Smooth muscle cell (in vitro differentiated cells): ENCODE results near the gene ITPKB. TPM values are rescaled to one million over a fixed set of nuclear protein-coding genes. Genes with fewer than 3 reads are reported as not detected.

Source experiments
- DNase-seq: peaks from one replicate; lab custom pipeline; 2025; ENCODE audit not compliant: unreplicated experiment; lab: John Stamatoyannopoulos, UW
- H2AFZ ChIP-seq: fragments of 200-600 bp; sonication (generic); 2 replicates; pipeline ENCODE4 v1.6.0; 2016; ENCODE audit warnings: antibody characterized with exemption, low read depth, mild to moderate bottlenecking
- H3F3A ChIP-seq: fragments of 200-600 bp; sonication (generic); 2 replicates; pipeline ENCODE4 v1.6.0; 2017; ENCODE audit warnings: antibody characterized with exemption, low read depth
- H3K27ac ChIP-seq: fragments of 200-600 bp; sonication (generic); 2 replicates; pipeline ENCODE4 v1.5.1; 2016; ENCODE audit warnings: low read depth, mild to moderate bottlenecking
- H3K27me3 ChIP-seq: fragments of 200-600 bp; sonication (generic); 2 replicates; pipeline ENCODE4 v1.6.1; 2016; ENCODE audit warnings: low read depth, mild to moderate bottlenecking
- H3K36me3 ChIP-seq: fragments of 200-600 bp; sonication (generic); 2 replicates; pipeline ENCODE4 v1.5.1; 2016; ENCODE audit warnings: low read depth
- H3K4me1 ChIP-seq: fragments of 200-600 bp; sonication (generic); 2 replicates; pipeline ENCODE4 v1.5.1; 2016; ENCODE audit warnings: low read depth
- H3K4me2 ChIP-seq: fragments of 200-600 bp; sonication (generic); 2 replicates; pipeline ENCODE4 v1.6.0; 2016; ENCODE audit warnings: mild to moderate bottlenecking
- H3K4me3 ChIP-seq: fragments of 200-600 bp; sonication (generic); 2 replicates; pipeline ENCODE4 v1.5.1; 2016; ENCODE audit warnings: mild to moderate bottlenecking
- H3K79me2 ChIP-seq: fragments of 200-600 bp; sonication (generic); 2 replicates; pipeline ENCODE4 v1.6.0; 2016; ENCODE audit warnings: low read depth, mild to moderate bottlenecking
- H3K9ac ChIP-seq: fragments of 200-600 bp; sonication (generic); 2 replicates; pipeline ENCODE4 v1.6.0; 2016; ENCODE audit warnings: low read depth
- H3K9me3 ChIP-seq: fragments of 200-600 bp; sonication (generic); replicated peaks from 2 replicates; pipeline ENCODE4 v1.5.1; 2016; ENCODE audit warnings: low read depth
- H4K20me1 ChIP-seq: fragments of 200-600 bp; sonication (generic); 2 replicates; pipeline ENCODE4 v1.6.0; 2016; ENCODE audit warnings: low read depth
- WGBS: methylation state at CpG from one replicate; pipeline ENCODE4 v1.1.7; 2016; ENCODE audit warnings: low lambda C conversion rate; 5-methylcytosine and 5-hydroxymethylcytosine counted together
- polyA plus RNA-seq: library from polyadenylated mRNA; unstranded; fragments of >200 nt; fragmentation: Nextera tagmentation; extraction: Ambion mirVana; gene quantifications from 2 replicates; pipeline ENCODE4 v1.2.1, GENCODE V29; 2016
- total RNA-seq: library from RNA; depleted of rRNA; stranded (reverse); fragments of >200 nt; gene quantifications from 2 replicates; pipeline ENCODE4 v1.2.3, GENCODE V29; 2014
- TF ChIP-seq, protein P1 (sequence below): fragments of 200-600 bp; sonication (generic); IDR thresholded peaks from 2 replicates; pipeline ENCODE4 v1.5.1; 2017; ENCODE audit warnings: borderline replicate concordance, mild to moderate bottlenecking, antibody characterized with exemption; ENCODE audit not compliant: insufficient read depth, poor library complexity, severe bottlenecking

Gene ITPKB
- total and polyA plus RNA-seq, 2 experiments from 2014 or later = 8.9 to 11.4 TPM

DNA sequence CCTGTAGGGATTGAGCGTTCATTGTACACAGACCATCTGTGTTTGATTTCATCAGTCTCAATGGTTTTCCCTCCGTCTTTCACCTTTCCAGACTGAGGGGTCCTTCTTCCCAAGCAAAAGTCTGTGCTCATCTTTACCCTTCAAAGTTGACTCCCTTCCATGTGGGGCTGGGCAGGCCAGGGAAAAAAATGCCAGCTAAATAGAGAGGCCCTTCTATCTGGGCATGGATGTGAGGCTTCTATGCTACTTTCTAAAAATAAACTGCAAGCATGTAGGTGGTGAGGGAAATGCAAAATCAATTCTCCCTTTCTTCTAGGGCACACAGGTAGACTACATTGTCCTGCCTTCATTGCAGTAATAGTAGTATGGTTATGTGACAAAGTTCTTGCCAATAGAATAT lies 46.7 kb upstream of the ITPKB start:
- no peak for DNase-seq
- Histone ChIP-seq H3K79me2 (no peaks in the 10 kb centered on the region), H3K4me2 (no peak overlapping the region), H3K9me3 (no peaks in the 10 kb centered on the region), H4K20me1 (no peaks in the 10 kb centered on the region), H3K4me1 (no peaks in the 10 kb centered on the region), H3K36me3 (no peaks in the 10 kb centered on the region), H3K27me3 (no peaks in the 10 kb centered on the region), H3K9ac (no peak overlapping the region), H3K4me3 (no peak overlapping the region), H3F3A (no peaks in the 10 kb centered on the region), H3K27ac (no peak overlapping the region), H2AFZ (no peak overlapping the region)
- TF ChIP-seq, protein P1, sequence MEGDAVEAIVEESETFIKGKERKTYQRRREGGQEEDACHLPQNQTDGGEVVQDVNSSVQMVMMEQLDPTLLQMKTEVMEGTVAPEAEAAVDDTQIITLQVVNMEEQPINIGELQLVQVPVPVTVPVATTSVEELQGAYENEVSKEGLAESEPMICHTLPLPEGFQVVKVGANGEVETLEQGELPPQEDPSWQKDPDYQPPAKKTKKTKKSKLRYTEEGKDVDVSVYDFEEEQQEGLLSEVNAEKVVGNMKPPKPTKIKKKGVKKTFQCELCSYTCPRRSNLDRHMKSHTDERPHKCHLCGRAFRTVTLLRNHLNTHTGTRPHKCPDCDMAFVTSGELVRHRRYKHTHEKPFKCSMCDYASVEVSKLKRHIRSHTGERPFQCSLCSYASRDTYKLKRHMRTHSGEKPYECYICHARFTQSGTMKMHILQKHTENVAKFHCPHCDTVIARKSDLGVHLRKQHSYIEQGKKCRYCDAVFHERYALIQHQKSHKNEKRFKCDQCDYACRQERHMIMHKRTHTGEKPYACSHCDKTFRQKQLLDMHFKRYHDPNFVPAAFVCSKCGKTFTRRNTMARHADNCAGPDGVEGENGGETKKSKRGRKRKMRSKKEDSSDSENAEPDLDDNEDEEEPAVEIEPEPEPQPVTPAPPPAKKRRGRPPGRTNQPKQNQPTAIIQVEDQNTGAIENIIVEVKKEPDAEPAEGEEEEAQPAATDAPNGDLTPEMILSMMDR = no peak
- 94% methylated on average over 2 of the region's 2 CpGs for WGBS

DNA sequence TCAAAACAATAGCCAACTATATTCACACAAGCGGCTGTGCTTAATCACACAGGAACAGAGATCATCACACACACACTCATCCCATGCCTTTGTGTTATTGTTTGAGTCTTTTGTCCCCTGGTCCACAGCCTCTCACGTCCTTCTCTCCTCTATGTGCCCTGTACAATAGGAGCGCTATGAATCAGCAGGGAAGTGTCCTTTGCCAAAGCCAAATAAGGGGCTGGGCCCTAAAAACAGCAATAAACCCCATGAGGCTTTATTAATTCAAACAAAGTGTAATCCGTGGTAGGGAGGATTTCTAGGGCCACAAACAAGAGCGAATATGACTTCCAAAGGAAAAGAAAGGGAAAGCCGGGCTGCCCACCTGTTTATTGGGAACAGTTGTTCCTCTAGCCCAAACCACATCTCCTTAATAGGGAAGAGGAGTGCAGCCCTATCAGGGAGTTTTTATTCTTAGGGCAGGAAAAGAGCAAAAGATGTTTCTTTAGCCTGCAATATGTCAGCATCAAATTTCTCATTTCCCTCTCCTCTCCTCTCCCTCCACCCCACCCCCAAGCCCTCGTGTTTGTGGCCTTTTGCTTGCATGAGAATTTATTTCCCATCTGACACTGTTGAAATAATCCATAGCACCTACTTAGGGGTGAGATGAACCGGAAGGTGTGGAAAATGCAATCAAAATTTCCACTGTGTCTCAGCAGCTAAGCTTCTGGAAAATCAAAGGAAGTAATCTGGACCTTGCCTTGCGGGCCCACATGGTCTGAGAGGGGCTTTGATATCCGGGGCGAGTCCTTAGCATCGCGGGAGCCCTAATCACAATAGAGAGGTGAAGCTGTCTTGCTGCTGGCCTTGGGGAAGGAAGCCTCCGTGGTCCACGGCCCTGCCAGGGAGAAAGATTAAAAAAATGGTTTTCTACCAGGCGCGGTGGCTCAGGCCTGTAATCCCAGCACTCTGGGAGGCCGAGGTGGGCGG lies 45.3 kb upstream of the ITPKB start:
- H3K27ac ChIP-seq = no peak overlapping the region
- DNase-seq = no peak
- H3K36me3 ChIP-seq = no peaks in the 10 kb centered on the region
- no peak overlapping the region for H3K9ac ChIP-seq
- no peaks in the 10 kb centered on the region for H3K27me3 ChIP-seq
- H3K4me2 ChIP-seq = no peak overlapping the region
- no peak overlapping the region for H2AFZ ChIP-seq
- H3F3A ChIP-seq = no peaks in the 10 kb centered on the region
- no peaks in the 10 kb centered on the region for H3K9me3 ChIP-seq
- no peaks in the 10 kb centered on the region for H4K20me1 ChIP-seq
- no peaks in the 10 kb centered on the region for H3K4me1 ChIP-seq
- TF ChIP-seq, protein P1 = no peak
- WGBS = 89% methylated on average over 19 of the region's 19 CpGs
- no peaks in the 10 kb centered on the region for H3K79me2 ChIP-seq
- no peak overlapping the region for H3K4me3 ChIP-seq

DNA sequence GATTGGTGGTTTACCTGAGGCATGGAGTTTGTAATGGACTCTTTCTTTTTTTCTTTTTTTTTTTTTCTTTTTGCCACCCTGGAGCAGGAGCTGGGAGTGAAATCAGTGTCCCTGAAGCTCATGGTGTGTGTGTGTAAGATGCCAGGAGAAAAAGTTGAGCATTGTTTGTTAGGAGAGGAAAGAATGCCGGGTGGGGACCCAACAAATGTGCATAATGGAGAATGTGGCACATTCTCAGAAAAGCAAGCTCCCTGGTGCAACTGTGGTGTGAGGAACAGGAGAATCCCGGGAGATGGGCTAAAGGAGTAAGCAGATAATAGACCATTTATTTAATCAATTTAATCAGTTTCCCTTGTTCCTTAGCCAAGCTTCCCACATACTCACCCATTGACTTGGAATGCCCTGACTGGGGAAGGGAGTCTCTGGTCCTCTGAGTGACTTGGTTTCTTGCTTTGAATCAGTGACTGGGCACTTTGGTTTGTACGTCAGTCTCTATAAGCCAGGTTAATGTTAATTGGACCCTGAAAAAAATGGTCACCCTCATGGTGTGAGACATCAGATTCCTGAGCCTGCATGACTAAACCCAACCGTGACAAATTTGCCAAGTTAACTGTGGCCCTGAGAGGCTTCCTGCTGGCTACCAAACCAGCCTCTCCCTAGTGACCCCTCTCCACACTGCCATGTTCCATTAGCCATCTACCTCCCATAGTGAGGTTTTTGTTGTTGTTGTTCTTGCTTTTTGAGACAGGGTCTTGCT lies 43.9 kb upstream of the ITPKB start:
- no peak overlapping the region for H3K9ac ChIP-seq
- DNase-seq = no peak
- H3K4me3 ChIP-seq = no peak overlapping the region
- no peaks in the 10 kb centered on the region for H3K79me2 ChIP-seq
- H3K9me3 ChIP-seq = no peaks in the 10 kb centered on the region
- no peak overlapping the region for H2AFZ ChIP-seq
- H3K27me3 ChIP-seq = no peaks in the 10 kb centered on the region
- no peaks in the 10 kb centered on the region for H3F3A ChIP-seq
- no peaks in the 10 kb centered on the region for H4K20me1 ChIP-seq
- H3K27ac ChIP-seq = no peak overlapping the region
- TF ChIP-seq, protein P1 = no peak
- H3K4me2 ChIP-seq = no peak overlapping the region
- no peaks in the 10 kb centered on the region for H3K4me1 ChIP-seq
- WGBS = 91% methylated on average over 4 of the region's 4 CpGs
- H3K36me3 ChIP-seq = no peaks in the 10 kb centered on the region
